COR-L47 (cell line): ENCODE data around the gene ALDH1A3.

Experiments used
- DNase-seq: peaks from one replicate; lab custom pipeline; 2025; lab: John Stamatoyannopoulos, UW

Gene ALDH1A3

GRCh38 chr15:100951965-100952364 is 72.3 kb downstream of the ALDH1A3 start:
- DNase-seq = no peak

GRCh38 chr15:100952566-100952965 is 72.9 kb downstream of the ALDH1A3 start:
- no peak for DNase-seq

- no peak for DNase-seq
These were observed 78.9 kb downstream of the ALDH1A3 start for GRCh38 chr15:100958326-100959065.

GRCh38 chr15:100959066-100960050 is 79.7 kb downstream of the ALDH1A3 start:
- no peak for DNase-seq
